Liver (tissue), 2 donors: ENCODE data around the gene GLE1.

Experiments used
- TF ChIP-seq, protein P1 (sequence below): IDR thresholded peaks from 2 replicates; pipeline ENCODE4 v1.6.1; 2016; ENCODE audit warnings: antibody characterized with exemption
- TF ChIP-seq, protein P2 (sequence below): fragments of 150-350 bp; IDR thresholded peaks from 2 replicates; pipeline ENCODE4 v1.5.1; 2017; ENCODE audit warnings: improper control_type of control experiment, low read depth, low read length; ENCODE audit not compliant: missing input control
- donor health status: healthy.

DNA sequence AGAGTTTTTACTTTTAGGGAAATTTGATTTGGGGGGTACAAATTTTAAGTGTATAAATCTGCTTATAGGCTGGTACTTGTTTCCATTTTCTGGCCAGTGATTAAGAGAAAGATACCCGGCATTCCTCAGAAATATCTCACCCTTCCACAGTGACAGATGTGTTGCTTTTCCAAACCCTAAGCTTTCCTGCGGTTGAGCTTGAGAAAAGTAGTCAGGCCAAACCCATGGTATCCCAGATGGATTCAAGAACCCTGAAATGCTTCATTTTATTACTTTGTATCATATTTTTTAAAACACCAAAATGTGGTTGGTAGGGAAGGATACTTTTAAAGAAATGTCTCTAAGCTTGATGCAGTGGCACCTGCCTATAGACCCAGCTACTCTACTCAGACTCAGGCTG, 71.4 kb downstream of the GLE1 start:
- TF ChIP-seq, protein P1, sequence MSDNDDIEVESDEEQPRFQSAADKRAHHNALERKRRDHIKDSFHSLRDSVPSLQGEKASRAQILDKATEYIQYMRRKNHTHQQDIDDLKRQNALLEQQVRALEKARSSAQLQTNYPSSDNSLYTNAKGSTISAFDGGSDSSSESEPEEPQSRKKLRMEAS, result no peak
- TF ChIP-seq, protein P2, sequence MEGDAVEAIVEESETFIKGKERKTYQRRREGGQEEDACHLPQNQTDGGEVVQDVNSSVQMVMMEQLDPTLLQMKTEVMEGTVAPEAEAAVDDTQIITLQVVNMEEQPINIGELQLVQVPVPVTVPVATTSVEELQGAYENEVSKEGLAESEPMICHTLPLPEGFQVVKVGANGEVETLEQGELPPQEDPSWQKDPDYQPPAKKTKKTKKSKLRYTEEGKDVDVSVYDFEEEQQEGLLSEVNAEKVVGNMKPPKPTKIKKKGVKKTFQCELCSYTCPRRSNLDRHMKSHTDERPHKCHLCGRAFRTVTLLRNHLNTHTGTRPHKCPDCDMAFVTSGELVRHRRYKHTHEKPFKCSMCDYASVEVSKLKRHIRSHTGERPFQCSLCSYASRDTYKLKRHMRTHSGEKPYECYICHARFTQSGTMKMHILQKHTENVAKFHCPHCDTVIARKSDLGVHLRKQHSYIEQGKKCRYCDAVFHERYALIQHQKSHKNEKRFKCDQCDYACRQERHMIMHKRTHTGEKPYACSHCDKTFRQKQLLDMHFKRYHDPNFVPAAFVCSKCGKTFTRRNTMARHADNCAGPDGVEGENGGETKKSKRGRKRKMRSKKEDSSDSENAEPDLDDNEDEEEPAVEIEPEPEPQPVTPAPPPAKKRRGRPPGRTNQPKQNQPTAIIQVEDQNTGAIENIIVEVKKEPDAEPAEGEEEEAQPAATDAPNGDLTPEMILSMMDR, result no peak
